Right lobe of liver (tissue), 4 donors: ENCODE results near the gene FAIM.

Source experiments
- CTCF ChIP-seq, 4 donors: fragments of 200-600 bp in 3 of 4; fragments of 450-650 bp in 1 of 4; IDR thresholded peaks; one replicate each; pipeline versions ENCODE4 v1.5.1 to v1.8.0; 2016 to 2022; ENCODE audit warnings: antibody characterized with exemption in 4 of 4, mild to moderate bottlenecking in 2 of 4
- POLR2A ChIP-seq: fragments of 450-650 bp; IDR thresholded peaks from one replicate; pipeline ENCODE4 v1.6.1; 2017; ENCODE audit warnings: antibody characterized with exemption, mild to moderate bottlenecking
- donor health status: DM: no; HTN: no; CAD: no.
- donor health status: DM: no; HTN: no; CAD: no.
- donor health status: DM: no; HTN: yes; CAD: no.

GRCh38 chr3:138668107-138668506 lies 59.5 kb downstream of the FAIM start:
- no peak for TF ChIP-seq POLR2A
- TF ChIP-seq CTCF (IDR thresholded peaks at IDR 0.05), result no peak
